Common myeloid progenitor, CD34-positive (primary cell): ENCODE data around the gene ARSG.

ENCODE experiments used
- CTCF ChIA-PET: fragments of 350-600 bp; sonication (Branson Sonifier 250); formaldehyde crosslinking; loops from one replicate; lab custom pipeline; 2021; ENCODE audit warnings: antibody characterized with exemption; lab: Charles Lee
- POLR2A ChIA-PET: fragments of 350-600 bp; sonication (Branson Sonifier 250); formaldehyde crosslinking; loops from one replicate; lab custom pipeline; 2021; ENCODE audit warnings: antibody characterized with exemption; lab: Charles Lee
- DNase-seq, 3 donors: peaks; one replicate each; pipeline versions ENCODE4 v3.0.0 to v3.0.0-alpha.2; 2013
- H3K27ac ChIP-seq, 2 experiments: 1 replicate in 1 of 2; 2 replicates in 1 of 2; pipeline ENCODE4 v1.7.0; 2013; ENCODE audit warnings: inconsistent platforms in 2 of 2, low read length in 2 of 2, mild to moderate bottlenecking in 2 of 2, low read depth in 1 of 2, moderate library complexity in 1 of 2; ENCODE audit not compliant: severe bottlenecking in 2 of 2, insufficient read depth in 1 of 2, poor library complexity in 1 of 2
- H3K27me3 ChIP-seq, 5 experiments: replicated peaks in 2 of 5; 1 replicate in 3 of 5; 2 replicates in 2 of 5; pipeline versions ENCODE4 v1.6.1 to v1.7.0; 2013; ENCODE audit warnings: low read length in 4 of 5, mild to moderate bottlenecking in 2 of 5, moderate library complexity in 2 of 5, inconsistent platforms in 1 of 5; ENCODE audit not compliant: insufficient read depth in 5 of 5, control insufficient read depth in 4 of 5
- H3K36me3 ChIP-seq, 4 experiments: 1 replicate in 2 of 4; 2 replicates in 2 of 4; pipeline versions ENCODE4 v1.6.1 to v1.7.0; 2013; ENCODE audit warnings: low read length in 3 of 4, control low read depth in 1 of 4, mild to moderate bottlenecking in 1 of 4; ENCODE audit not compliant: control insufficient read depth in 4 of 4, insufficient read depth in 4 of 4
- H3K4me1 ChIP-seq, 4 experiments: 1 replicate in 3 of 4; 2 replicates in 1 of 4; pipeline versions ENCODE4 v1.6.1 to v1.7.1; 2013; ENCODE audit warnings: low read length in 3 of 4, mild to moderate bottlenecking in 3 of 4, control low read depth in 1 of 4, inconsistent platforms in 1 of 4, moderate library complexity in 1 of 4; ENCODE audit not compliant: control insufficient read depth in 4 of 4, insufficient read depth in 4 of 4; ENCODE audit errors: control extremely low read depth in 1 of 4
- H3K4me3 ChIP-seq, 7 experiments: 1 replicate in 4 of 7; 2 replicates in 3 of 7; pipeline versions ENCODE4 v1.5.1 to v1.7.0; 2013; ENCODE audit warnings: mild to moderate bottlenecking in 7 of 7, low read length in 6 of 7, moderate library complexity in 6 of 7, inconsistent platforms in 2 of 7, low read depth in 2 of 7, control low read depth in 1 of 7; ENCODE audit not compliant: insufficient read depth in 4 of 7, control insufficient read depth in 1 of 7; ENCODE audit errors: extremely low read depth in 1 of 7
- H3K9me3 ChIP-seq, 5 experiments: 1 replicate in 4 of 5; 2 replicates in 1 of 5; pipeline versions ENCODE4 v1.6.1 to v1.7.1; 2013; ENCODE audit warnings: low read length in 4 of 5, mild to moderate bottlenecking in 2 of 5, inconsistent platforms in 1 of 5, low read depth in 1 of 5, moderate library complexity in 1 of 5; ENCODE audit not compliant: control insufficient read depth in 4 of 5, insufficient read depth in 2 of 5; ENCODE audit errors: control extremely low read depth in 1 of 5
- WGBS: methylation state at CpG from one replicate; pipeline ENCODE4 v1.1.5; 2013; ENCODE audit not compliant: insufficient coverage; 5-methylcytosine and 5-hydroxymethylcytosine counted together

Gene ARSG

DNA sequence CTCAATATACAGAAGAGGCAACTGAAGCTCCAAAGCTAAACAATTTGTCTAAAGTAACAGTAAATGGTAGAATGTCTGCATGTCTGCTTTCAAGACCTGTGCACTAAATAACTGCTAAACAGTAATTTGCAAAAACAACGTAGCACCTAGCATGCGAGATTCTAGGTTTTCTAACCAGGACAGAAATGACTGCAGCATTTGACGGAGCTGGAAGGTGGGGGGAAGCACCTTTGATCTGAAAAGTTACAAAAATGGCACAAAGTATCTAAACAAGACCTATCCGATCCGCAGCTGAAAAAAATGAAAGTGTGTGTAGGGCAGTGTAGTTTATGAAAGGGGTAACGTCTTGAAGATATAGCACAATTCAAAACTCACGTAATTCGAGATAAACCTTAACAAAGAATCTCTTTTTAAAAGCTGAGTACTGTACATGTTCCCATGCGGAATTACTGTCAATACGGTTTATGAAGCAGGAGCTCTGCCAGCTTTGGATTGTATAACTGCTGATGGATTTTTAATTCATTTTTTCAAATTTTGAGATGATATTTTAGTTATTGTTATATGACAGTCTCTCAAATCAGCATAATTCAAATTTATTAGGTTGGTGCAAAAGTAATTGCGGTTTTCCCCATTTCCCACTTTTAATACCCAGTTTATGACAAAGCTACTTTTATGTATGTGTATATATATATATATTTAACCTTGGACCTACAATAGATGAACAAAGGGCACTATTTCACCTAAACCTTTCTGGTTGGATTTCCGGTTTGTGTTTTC lies 167.2 kb downstream of the ARSG start:
- no peak for DNase-seq
- Histone ChIP-seq H3K4me3 (peak overlapping the region; percentile 43 to 83 (median 71)), H3K9me3 (no peaks in the 10 kb centered on the region), H3K4me1 (peaks cover 22 to 62% (median 43%) of the 10 kb centered on the region in 4 experiments), H3K27ac (no peak overlapping the region), H3K27me3 (no peaks in the 10 kb centered on the region), H3K36me3 (no peaks in the 10 kb centered on the region)
- 75% methylated on average over 6 of the region's 12 CpGs for WGBS
- POLR2A ChIA-PET, result interaction anchor here (0.6 to 2.2 kb wide), 5 partner anchors 18 to 720 kb away, joined by 3 to 12 read pairs (median 5); no protein-coding TSS in a partner anchor
- CTCF ChIA-PET, result interaction anchor here (0.7 to 2.7 kb wide), 11 partner anchors 13 to 323 kb away, joined by 3 to 12 read pairs (median 6); no protein-coding TSS in a partner anchor

- Histone ChIP-seq H3K27me3 (no peaks in the 10 kb centered on the region), H3K4me3 (no peak overlapping the region), H3K9me3 (no peaks in the 10 kb centered on the region), H3K27ac (no peak overlapping the region), H3K4me1 (peaks cover 22 to 62% (median 44%) of the 10 kb centered on the region in 4 experiments), H3K36me3 (no peaks in the 10 kb centered on the region)
- WGBS, result no CpG with 5 or more reads among the region's 1 CpG
- CTCF ChIA-PET, result interaction anchor here (0.7 to 2.7 kb wide), 13 partner anchors 10 to 495 kb away, joined by 3 to 12 read pairs (median 5); no protein-coding TSS in a partner anchor
- POLR2A ChIA-PET, result interaction anchor here (0.6 kb wide), 1 partner anchor 93 kb away, joined by 3 read pairs; no protein-coding TSS in a partner anchor
- no peak for DNase-seq
Observed at GRCh38 chr17:68459037-68459639, 167.8 kb downstream of the ARSG start.

DNA sequence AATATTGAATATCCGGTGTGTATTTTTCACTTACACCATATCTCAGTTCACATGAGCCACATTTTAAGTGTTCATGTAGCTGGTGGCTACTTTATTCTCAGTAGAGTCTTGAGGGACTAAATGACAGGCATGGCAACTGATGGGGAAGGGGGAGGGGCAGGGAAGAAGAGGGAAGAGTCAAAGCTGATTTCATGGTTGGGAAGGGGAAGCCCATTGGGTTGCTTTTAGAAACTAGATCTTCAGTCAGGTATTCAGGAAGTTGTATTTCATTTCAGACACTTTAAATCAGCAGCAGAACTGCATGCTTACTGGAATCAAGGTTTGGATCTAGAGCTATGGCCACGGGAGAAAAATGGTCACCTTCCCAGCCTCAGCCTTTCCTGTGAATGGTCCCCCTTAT lies 168.9 kb downstream of the ARSG start:
- no peak for DNase-seq
- Histone ChIP-seq H3K27me3 (no peaks in the 10 kb centered on the region), H3K27ac (no peak overlapping the region), H3K4me1 (peaks cover 22 to 62% (median 44%) of the 10 kb centered on the region in 4 experiments), H3K36me3 (no peaks in the 10 kb centered on the region), H3K9me3 (no peaks in the 10 kb centered on the region), H3K4me3 (no peak overlapping the region)
- WGBS, result 75% methylated on average over 1 of the region's 2 CpGs
- ChIA-PET POLR2A (no interaction called here), CTCF (interaction anchor here (0.7 to 1.7 kb wide), 9 partner anchors 9 to 496 kb away, joined by 3 to 5 read pairs (median 3); no protein-coding TSS in a partner anchor)

DNA sequence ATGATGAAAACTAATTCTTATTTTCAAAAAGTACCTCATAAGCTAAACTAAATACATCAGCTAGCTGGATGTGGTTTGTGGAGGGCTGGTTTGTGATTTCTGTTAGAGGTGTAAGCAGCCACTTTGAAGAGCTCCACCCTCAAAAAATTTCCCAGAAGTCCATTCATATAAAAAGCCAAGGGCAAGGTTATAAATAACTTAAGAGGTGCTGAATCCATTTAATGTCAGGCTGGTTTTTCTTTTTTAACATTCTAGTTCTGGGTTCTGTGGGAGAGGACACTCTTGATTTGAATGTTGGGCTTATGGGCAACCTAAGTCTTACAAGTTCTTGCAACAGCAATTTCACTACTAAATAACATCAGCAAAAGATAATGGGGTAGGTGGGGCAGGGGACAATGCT lies 169.4 kb downstream of the ARSG start:
- Histone ChIP-seq H3K36me3 (no peaks in the 10 kb centered on the region), H3K27me3 (no peaks in the 10 kb centered on the region), H3K4me1 (peaks cover 22 to 56% (median 44%) of the 10 kb centered on the region in 4 experiments), H3K4me3 (no peak overlapping the region), H3K9me3 (no peaks in the 10 kb centered on the region), H3K27ac (no peak overlapping the region)
- no peak for DNase-seq
- POLR2A ChIA-PET, result no interaction called here
- CTCF ChIA-PET, result interaction anchor here (0.7 to 2.2 kb wide), 7 partner anchors 18 to 462 kb away, joined by 3 to 5 read pairs (median 3); no protein-coding TSS in a partner anchor

- ChIA-PET CTCF (interaction anchor here (1.0 to 2.3 kb wide), 6 partner anchors 20 to 462 kb away, joined by 3 to 13 read pairs (median 4); no protein-coding TSS in a partner anchor), POLR2A (no interaction called here)
- Histone ChIP-seq H3K4me1 (peaks cover 22 to 52% (median 43%) of the 10 kb centered on the region in 4 experiments), H3K4me3 (peak overlapping the region in 1 of 7 experiments; percentile 33), H3K9me3 (no peaks in the 10 kb centered on the region), H3K27me3 (no peaks in the 10 kb centered on the region), H3K36me3 (no peaks in the 10 kb centered on the region), H3K27ac (no peak overlapping the region)
- 100% methylated on average over 1 of the region's 1 CpG for WGBS
- DNase-seq, result no peak
Observed at GRCh38 chr17:68461122-68461539, 169.8 kb downstream of the ARSG start.

- DNase-seq, result peak in 2 of 3 donors; percentile 15 to 22
- ChIA-PET CTCF (interaction anchor here (1.1 to 2.3 kb wide), 8 partner anchors 16 to 405 kb away, joined by 3 to 13 read pairs (median 5); no protein-coding TSS in a partner anchor), POLR2A (interaction anchor here (0.9 kb wide), 1 partner anchor 22 kb away, joined by 3 read pairs; no protein-coding TSS in a partner anchor)
- Histone ChIP-seq H3K4me1 (peaks cover 22 to 47% (median 38%) of the 10 kb centered on the region in 4 experiments), H3K9me3 (no peaks in the 10 kb centered on the region), H3K27ac (no peak overlapping the region), H3K4me3 (peak overlapping the region in 2 of 7 experiments; percentile 3 to 33), H3K36me3 (no peaks in the 10 kb centered on the region), H3K27me3 (no peaks in the 10 kb centered on the region)
- WGBS, result 3% methylated on average over 5 of the region's 5 CpGs
Observed at GRCh38 chr17:68461589-68461988, 170.3 kb downstream of the ARSG start.
